NAMALWA (cell line): ENCODE data around the gene FBXW11.

Experiments
- DNase-seq: peaks from one replicate; pipeline ENCODE4 v3.0.0-alpha.2; 2015; ENCODE audit warnings: low spot score

FBXW11 gene

GRCh38 chr5:172006321-172007174 lies at the start of gene FBXW11:
FBXW11 (minus strand) TSS chr5:172006638; CDS start chr5:172006502, 136 bp downstream.
- DNase-seq, result peak; percentile 99

- DNase-seq, result no peak
These were observed 49.6 kb upstream of the FBXW11 start for GRCh38 chr5:172055996-172056395.

GRCh38 chr5:172055421-172055820 lies 49.0 kb upstream of the FBXW11 start:
- DNase-seq, result no peak

- no peak for DNase-seq
These were observed 48.2 kb upstream of the FBXW11 start for GRCh38 chr5:172054611-172055153.

GRCh38 chr5:172052450-172053236 lies 46.2 kb upstream of the FBXW11 start:
- DNase-seq, result no peak

- no peak for DNase-seq
These were observed 45.4 kb upstream of the FBXW11 start for GRCh38 chr5:172051643-172052339.

- no peak for DNase-seq
These were observed 43.6 kb upstream of the FBXW11 start for GRCh38 chr5:172050080-172050479.

- no peak for DNase-seq
These were observed 42.9 kb upstream of the FBXW11 start for GRCh38 chr5:172049226-172049796.

GRCh38 chr5:172048539-172049101 lies 42.2 kb upstream of the FBXW11 start:
- DNase-seq, result no peak

- DNase-seq, result no peak
These were observed 41.7 kb upstream of the FBXW11 start for GRCh38 chr5:172048170-172048422.

- no peak for DNase-seq
These were observed 40.2 kb upstream of the FBXW11 start for GRCh38 chr5:172046593-172046992.

- no peak for DNase-seq
These were observed 38.8 kb upstream of the FBXW11 start for GRCh38 chr5:172045315-172045632.

- DNase-seq, result peak; percentile 13
These were observed 38.3 kb upstream of the FBXW11 start for GRCh38 chr5:172044631-172045314.

- DNase-seq, result no peak
These were observed 37.4 kb upstream of the FBXW11 start for GRCh38 chr5:172043865-172044264.

GRCh38 chr5:172042183-172042582 lies 35.7 kb upstream of the FBXW11 start:
- no peak for DNase-seq

GRCh38 chr5:172038167-172038566 lies 31.7 kb upstream of the FBXW11 start:
- DNase-seq, result no peak

GRCh38 chr5:172035049-172035448 lies 28.6 kb upstream of the FBXW11 start:
- DNase-seq, result no peak

GRCh38 chr5:172031894-172032461 lies 25.5 kb upstream of the FBXW11 start:
- DNase-seq, result no peak

- no peak for DNase-seq
These were observed 23.4 kb upstream of the FBXW11 start for GRCh38 chr5:172029876-172030275.

GRCh38 chr5:172028167-172028566 lies 21.7 kb upstream of the FBXW11 start:
- DNase-seq, result no peak
